WTC11 (cell line): ENCODE measurements around the gene GPX2. TPM values are rescaled to one million over a fixed set of nuclear protein-coding genes. Genes with fewer than 3 reads are reported as not detected.
A peak's percentile ranks its signal among the peaks of the same experiment; 100 is the strongest.

ENCODE experiments used
- ATAC-seq: fragments of 200-7000 bp; cut with Tn5 transposase; 2 replicates; pipeline ENCODE4 v1.10.0; 2021; ENCODE audit warnings: mild to moderate bottlenecking, moderate library complexity
- CTCF ChIA-PET: fragments of 300-600 bp; sonication (Branson Sonifier 250); formaldehyde crosslinking; loops from one replicate; lab custom pipeline; 2021; ENCODE audit warnings: antibody characterized with exemption; lab: Charles Lee
- POLR2A ChIA-PET: fragments of 350-600 bp; sonication (Branson Sonifier 250); formaldehyde crosslinking; loops from one replicate; lab custom pipeline; 2021; ENCODE audit warnings: antibody characterized with exemption; lab: Charles Lee
- DNase-seq: peaks from one replicate; pipeline ENCODE4 v3.0.0; 2021; ENCODE audit warnings: low spot score
- H3K27ac Mint-ChIP-seq: 2 replicates; pipeline ENCODE4 v1.8.0; 2021; ENCODE audit warnings: mixed read lengths
- H3K27me3 Mint-ChIP-seq: 2 replicates; pipeline ENCODE4 v1.8.0; 2021; ENCODE audit warnings: low read depth, mild to moderate bottlenecking, moderate library complexity, mixed read lengths
- H3K36me3 Mint-ChIP-seq: 2 replicates; pipeline ENCODE4 v1.8.0; 2021; ENCODE audit warnings: mixed read lengths
- H3K4me1 Mint-ChIP-seq: 2 replicates; pipeline ENCODE4 v1.8.0; 2022; ENCODE audit warnings: mixed read lengths
- H3K4me3 Mint-ChIP-seq: 2 replicates; pipeline ENCODE4 v1.8.0; 2021; ENCODE audit warnings: mild to moderate bottlenecking, moderate library complexity, mixed read lengths
- H3K9me3 Mint-ChIP-seq: 2 replicates; pipeline ENCODE4 v1.8.0; 2021; ENCODE audit warnings: mixed read lengths
- ETV6 ChIP-seq: sonication (generic); formaldehyde crosslinking; IDR thresholded peaks from 2 replicates; pipeline ENCODE4 v1.8.1; 2022; ENCODE audit warnings: mild to moderate bottlenecking, missing genetic modification reagents
- JAZF1 ChIP-seq: fragments of 250-450 bp; sonication (Bioruptor Pico); IDR thresholded peaks from 2 replicates; pipeline ENCODE4 v1.9.0; 2021; ENCODE audit warnings: moderate library complexity, mild to moderate bottlenecking, inconsistent platforms
- JUN ChIP-seq: sonication (generic); formaldehyde crosslinking; IDR thresholded peaks from 2 replicates; pipeline ENCODE4 v1.8.0; 2023; ENCODE audit warnings: mild to moderate bottlenecking, missing genetic modification reagents
- NR3C1 ChIP-seq: sonication (generic); formaldehyde crosslinking; conservative IDR thresholded peaks from 2 replicates; pipeline ENCODE4 v1.8.1; 2023; ENCODE audit warnings: low read depth, mild to moderate bottlenecking, missing genetic modification reagents
- OVOL2 ChIP-seq: fragments of 250-450 bp; sonication (Bioruptor Pico); IDR thresholded peaks from 2 replicates; pipeline ENCODE4 v1.9.0; 2021; ENCODE audit warnings: mild to moderate bottlenecking, borderline replicate concordance
- PRRX2 ChIP-seq: fragments of 250-450 bp; sonication (Bioruptor Pico); IDR thresholded peaks from 2 replicates; pipeline ENCODE4 v1.8.0; 2021; ENCODE audit warnings: mild to moderate bottlenecking
- RORB ChIP-seq: fragments of 250-450 bp; sonication (Bioruptor Pico); IDR thresholded peaks from 2 replicates; pipeline ENCODE4 v1.9.0; 2021; ENCODE audit warnings: mild to moderate bottlenecking
- SMAD4 ChIP-seq: sonication (generic); formaldehyde crosslinking; IDR thresholded peaks from 2 replicates; pipeline ENCODE4 v1.8.0; 2022; ENCODE audit warnings: mild to moderate bottlenecking, missing genetic modification reagents
- ZNF121 ChIP-seq: sonication (generic); formaldehyde crosslinking; IDR thresholded peaks from 2 replicates; pipeline ENCODE4 v1.8.0; 2023; ENCODE audit warnings: missing genetic modification reagents
- ZNF396 ChIP-seq: fragments of 250-450 bp; sonication (Bioruptor Pico); IDR thresholded peaks from 2 replicates; pipeline ENCODE4 v1.8.0; 2021; ENCODE audit warnings: mild to moderate bottlenecking, moderate library complexity, borderline replicate concordance
- ZNF671 ChIP-seq: fragments of 250-450 bp; sonication (Bioruptor Pico); IDR thresholded peaks from 2 replicates; pipeline ENCODE4 v1.8.0; 2021; ENCODE audit warnings: mild to moderate bottlenecking
- total RNA-seq: library from RNA; stranded (reverse); gene quantifications from 3 replicates; pipeline ENCODE4 v1.2.3, GENCODE V29; 2021
- TF ChIP-seq, protein P1 (sequence below): sonication (generic); formaldehyde crosslinking; IDR thresholded peaks from 2 replicates; pipeline ENCODE4 v1.8.1; 2022; ENCODE audit warnings: mild to moderate bottlenecking, missing genetic modification reagents, moderate library complexity, borderline replicate concordance
- TF ChIP-seq, protein P2 (sequence below): sonication (generic); formaldehyde crosslinking; IDR thresholded peaks from 2 replicates; pipeline ENCODE4 v1.8.0; 2022; ENCODE audit warnings: mild to moderate bottlenecking, missing genetic modification reagents
- TF ChIP-seq, protein P3 (sequence below): sonication (generic); formaldehyde crosslinking; conservative IDR thresholded peaks from 2 replicates; pipeline ENCODE4 v1.8.1; 2022; ENCODE audit warnings: mild to moderate bottlenecking, missing genetic modification reagents
- TF ChIP-seq, protein P4 (sequence below): sonication (generic); formaldehyde crosslinking; IDR thresholded peaks from 2 replicates; pipeline ENCODE4 v1.8.0; 2022; ENCODE audit warnings: missing genetic modification reagents
- TF ChIP-seq, protein P5 (sequence below): sonication (generic); formaldehyde crosslinking; IDR thresholded peaks from 2 replicates; pipeline ENCODE4 v1.8.0; 2022; ENCODE audit warnings: mild to moderate bottlenecking, missing genetic modification reagents
- TF ChIP-seq, protein P6 (sequence below): sonication (generic); formaldehyde crosslinking; IDR thresholded peaks from 2 replicates; pipeline ENCODE4 v1.8.1; 2023; ENCODE audit warnings: mild to moderate bottlenecking, missing genetic modification reagents, moderate library complexity
- TF ChIP-seq, protein P7 (sequence below): sonication (generic); formaldehyde crosslinking; IDR thresholded peaks from 2 replicates; pipeline ENCODE4 v1.8.0; 2022; ENCODE audit warnings: mild to moderate bottlenecking, missing genetic modification reagents
- TF ChIP-seq, protein P8 (sequence below): fragments of 250-450 bp; sonication (Bioruptor Pico); IDR thresholded peaks from 2 replicates; pipeline ENCODE4 v2.1.2; 2022; ENCODE audit warnings: mild to moderate bottlenecking, moderate library complexity

The GPX2 gene
- total RNA-seq, 1 experiment from 2014 or later: 1.5 TPM

DNA sequence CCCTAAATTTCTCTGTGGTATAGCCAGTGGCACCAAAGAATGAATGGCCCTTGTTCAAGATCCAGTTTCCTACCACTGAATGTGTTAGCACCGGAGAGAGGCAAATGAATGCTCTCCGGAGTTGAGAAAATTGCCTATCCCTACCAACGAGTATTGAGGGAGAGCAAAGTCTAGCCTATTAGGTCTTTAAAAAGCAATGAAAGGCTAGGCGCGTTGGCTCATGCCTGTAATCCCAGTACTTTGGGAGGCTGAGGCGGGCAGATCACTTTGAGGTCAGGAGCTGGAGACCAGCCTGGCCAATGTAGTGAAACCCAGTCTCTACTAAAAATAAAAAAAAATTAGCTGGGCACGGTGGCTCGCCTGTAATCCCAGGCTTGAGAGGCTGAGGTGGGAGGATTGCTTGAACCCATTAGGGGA lies 30.5 kb upstream of the GPX2 start:
- POLR2A ChIA-PET: no interaction called here
- H3K4me1 Mint-ChIP-seq: peaks cover 71% of the 10 kb centered on the region
- H3K27ac Mint-ChIP-seq: no peak overlapping the region
- peaks cover 6% of the 10 kb centered on the region for H3K36me3 Mint-ChIP-seq
- H3K4me3 Mint-ChIP-seq: peak overlapping the region; percentile 78
- TF ChIP-seq ZNF121 (CRISPR knock-in tag): 0 out of 2 replicates have a peak, but pooled peaks have one; percentile 51
- TF ChIP-seq, protein P1, sequence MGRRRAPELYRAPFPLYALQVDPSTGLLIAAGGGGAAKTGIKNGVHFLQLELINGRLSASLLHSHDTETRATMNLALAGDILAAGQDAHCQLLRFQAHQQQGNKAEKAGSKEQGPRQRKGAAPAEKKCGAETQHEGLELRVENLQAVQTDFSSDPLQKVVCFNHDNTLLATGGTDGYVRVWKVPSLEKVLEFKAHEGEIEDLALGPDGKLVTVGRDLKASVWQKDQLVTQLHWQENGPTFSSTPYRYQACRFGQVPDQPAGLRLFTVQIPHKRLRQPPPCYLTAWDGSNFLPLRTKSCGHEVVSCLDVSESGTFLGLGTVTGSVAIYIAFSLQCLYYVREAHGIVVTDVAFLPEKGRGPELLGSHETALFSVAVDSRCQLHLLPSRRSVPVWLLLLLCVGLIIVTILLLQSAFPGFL (CRISPR knock-in tag): no peak
- TF ChIP-seq, all 79 proteins: peak for 1
- no peak for ATAC-seq
- DNase-seq: no peak
- no peaks in the 10 kb centered on the region for H3K9me3 Mint-ChIP-seq
- CTCF ChIA-PET: interaction anchor here (1.6 to 4.2 kb wide), 4 partner anchors 10 to 62 kb away, joined by 5 to 26 read pairs (median 11); no protein-coding TSS in a partner anchor
- H3K27me3 Mint-ChIP-seq: peaks cover 5% of the 10 kb centered on the region

DNA sequence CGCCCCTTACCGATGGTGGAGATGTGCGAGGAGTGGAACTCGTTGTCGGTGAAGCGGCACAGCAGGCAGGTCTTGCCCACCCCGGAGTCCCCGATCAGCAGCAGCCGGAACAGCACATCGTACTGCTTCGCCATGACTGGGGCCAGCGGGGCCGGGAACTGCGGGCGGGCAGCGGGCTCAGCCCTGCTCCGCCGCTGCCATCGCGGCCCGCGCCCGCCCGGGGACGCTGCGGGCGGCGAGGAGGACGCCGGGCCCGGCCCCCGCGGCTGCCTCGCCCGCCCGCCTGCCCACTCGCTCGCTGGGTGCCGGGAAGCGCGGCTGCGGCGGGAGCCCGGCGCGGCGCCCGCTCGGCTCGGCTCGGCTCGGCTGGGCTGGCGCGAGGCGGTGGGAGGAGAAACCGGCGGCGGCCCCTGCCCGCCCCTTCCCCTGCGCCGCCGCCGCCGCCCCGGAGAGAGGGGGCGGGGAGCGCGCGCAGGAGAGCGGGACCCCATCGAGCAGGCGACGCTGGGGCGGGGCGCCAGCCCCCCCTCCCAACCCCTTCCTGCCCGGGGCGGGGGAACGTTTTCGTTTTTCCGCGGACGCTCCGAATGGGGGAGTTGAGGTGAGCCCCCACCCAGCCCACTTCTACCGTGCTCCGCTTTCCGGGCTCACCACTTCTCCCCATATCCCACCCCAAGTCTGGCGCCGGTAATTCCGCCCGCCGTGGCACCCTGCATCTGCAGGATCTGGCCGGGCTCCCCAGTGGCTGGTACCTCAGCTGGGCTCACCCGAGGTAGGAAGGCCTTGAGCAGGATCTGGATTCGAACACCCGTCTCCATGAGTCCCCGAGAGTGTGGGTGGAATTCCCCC lies 29.6 kb upstream of the GPX2 start, which contains the start of gene RAB15:
TSS of gene RAB15 (minus strand) at position 394 of the 849 bp plus-strand sequence. CDS start at position 134, 260 bp downstream.
- H3K27ac Mint-ChIP-seq: no peak within 1 kb of the TSS
- no peaks in the 10 kb centered on the region; the same call in 1 of the 2 replicates for H3K27me3 Mint-ChIP-seq
- H3K9me3 Mint-ChIP-seq: no peaks in the 10 kb centered on the region
- POLR2A ChIA-PET: no interaction called here
- DNase-seq: peak; percentile 43
- peaks cover 13% of the 10 kb centered on the region for H3K36me3 Mint-ChIP-seq
- CTCF ChIA-PET: interaction anchor here (0.8 to 4.2 kb wide), 3 partner anchors 11 to 80 kb away, joined by 3 to 26 read pairs (median 11); no protein-coding TSS in a partner anchor
- peaks cover 72% of the 10 kb centered on the region for H3K4me1 Mint-ChIP-seq
- peak; percentile 62 for ATAC-seq
- peak within 1 kb of the TSS; percentile 78 for H3K4me3 Mint-ChIP-seq
- TF ChIP-seq PRRX2 (CRISPR knock-in tag) (no peak), ETV6 (0 out of 2 replicates have a peak, but pooled peaks have one; percentile 27), ZNF121 (CRISPR knock-in tag) (no peak), NR3C1 (CRISPR knock-in tag) (no peak)
- TF ChIP-seq, protein P2, sequence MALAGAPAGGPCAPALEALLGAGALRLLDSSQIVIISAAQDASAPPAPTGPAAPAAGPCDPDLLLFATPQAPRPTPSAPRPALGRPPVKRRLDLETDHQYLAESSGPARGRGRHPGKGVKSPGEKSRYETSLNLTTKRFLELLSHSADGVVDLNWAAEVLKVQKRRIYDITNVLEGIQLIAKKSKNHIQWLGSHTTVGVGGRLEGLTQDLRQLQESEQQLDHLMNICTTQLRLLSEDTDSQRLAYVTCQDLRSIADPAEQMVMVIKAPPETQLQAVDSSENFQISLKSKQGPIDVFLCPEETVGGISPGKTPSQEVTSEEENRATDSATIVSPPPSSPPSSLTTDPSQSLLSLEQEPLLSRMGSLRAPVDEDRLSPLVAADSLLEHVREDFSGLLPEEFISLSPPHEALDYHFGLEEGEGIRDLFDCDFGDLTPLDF (CRISPR knock-in tag): no peak
- TF ChIP-seq, protein P3, sequence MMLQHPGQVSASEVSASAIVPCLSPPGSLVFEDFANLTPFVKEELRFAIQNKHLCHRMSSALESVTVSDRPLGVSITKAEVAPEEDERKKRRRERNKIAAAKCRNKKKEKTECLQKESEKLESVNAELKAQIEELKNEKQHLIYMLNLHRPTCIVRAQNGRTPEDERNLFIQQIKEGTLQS: no peak
- TF ChIP-seq, protein P4, sequence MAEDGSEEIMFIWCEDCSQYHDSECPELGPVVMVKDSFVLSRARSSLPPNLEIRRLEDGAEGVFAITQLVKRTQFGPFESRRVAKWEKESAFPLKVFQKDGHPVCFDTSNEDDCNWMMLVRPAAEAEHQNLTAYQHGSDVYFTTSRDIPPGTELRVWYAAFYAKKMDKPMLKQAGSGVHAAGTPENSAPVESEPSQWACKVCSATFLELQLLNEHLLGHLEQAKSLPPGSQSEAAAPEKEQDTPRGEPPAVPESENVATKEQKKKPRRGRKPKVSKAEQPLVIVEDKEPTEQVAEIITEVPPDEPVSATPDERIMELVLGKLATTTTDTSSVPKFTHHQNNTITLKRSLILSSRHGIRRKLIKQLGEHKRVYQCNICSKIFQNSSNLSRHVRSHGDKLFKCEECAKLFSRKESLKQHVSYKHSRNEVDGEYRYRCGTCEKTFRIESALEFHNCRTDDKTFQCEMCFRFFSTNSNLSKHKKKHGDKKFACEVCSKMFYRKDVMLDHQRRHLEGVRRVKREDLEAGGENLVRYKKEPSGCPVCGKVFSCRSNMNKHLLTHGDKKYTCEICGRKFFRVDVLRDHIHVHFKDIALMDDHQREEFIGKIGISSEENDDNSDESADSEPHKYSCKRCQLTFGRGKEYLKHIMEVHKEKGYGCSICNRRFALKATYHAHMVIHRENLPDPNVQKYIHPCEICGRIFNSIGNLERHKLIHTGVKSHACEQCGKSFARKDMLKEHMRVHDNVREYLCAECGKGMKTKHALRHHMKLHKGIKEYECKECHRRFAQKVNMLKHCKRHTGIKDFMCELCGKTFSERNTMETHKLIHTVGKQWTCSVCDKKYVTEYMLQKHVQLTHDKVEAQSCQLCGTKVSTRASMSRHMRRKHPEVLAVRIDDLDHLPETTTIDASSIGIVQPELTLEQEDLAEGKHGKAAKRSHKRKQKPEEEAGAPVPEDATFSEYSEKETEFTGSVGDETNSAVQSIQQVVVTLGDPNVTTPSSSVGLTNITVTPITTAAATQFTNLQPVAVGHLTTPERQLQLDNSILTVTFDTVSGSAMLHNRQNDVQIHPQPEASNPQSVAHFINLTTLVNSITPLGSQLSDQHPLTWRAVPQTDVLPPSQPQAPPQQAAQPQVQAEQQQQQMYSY (CRISPR knock-in tag): no peak
- TF ChIP-seq, protein P5, sequence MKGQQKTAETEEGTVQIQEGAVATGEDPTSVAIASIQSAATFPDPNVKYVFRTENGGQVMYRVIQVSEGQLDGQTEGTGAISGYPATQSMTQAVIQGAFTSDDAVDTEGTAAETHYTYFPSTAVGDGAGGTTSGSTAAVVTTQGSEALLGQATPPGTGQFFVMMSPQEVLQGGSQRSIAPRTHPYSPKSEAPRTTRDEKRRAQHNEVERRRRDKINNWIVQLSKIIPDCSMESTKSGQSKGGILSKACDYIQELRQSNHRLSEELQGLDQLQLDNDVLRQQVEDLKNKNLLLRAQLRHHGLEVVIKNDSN (CRISPR knock-in tag): no peak

DNA sequence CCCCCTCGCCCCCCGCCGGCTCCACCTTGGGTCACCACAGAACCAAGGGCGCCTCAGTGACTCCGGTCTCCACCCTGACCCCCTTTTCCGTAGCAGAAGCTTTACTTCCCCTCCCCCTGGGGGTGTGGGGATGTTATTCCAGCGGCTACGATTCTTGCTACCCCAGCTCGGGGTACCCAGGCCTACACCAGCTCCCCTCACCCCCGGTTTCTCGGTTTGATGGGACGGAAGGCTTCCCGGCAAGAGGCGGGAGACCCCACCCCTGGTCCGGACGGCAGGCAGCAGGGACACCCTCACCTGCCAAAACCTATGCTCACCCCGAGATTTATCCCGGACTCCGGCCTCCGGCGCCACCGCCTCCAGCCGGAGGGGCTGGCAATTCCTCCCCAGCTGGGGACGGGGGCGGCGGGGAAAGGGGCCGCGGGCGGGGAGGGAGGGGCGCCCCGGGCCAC lies 29.0 kb upstream of the GPX2 start:
- H3K9me3 Mint-ChIP-seq: no peaks in the 10 kb centered on the region
- H3K4me3 Mint-ChIP-seq: peak overlapping the region; percentile 73
- H3K4me1 Mint-ChIP-seq: peaks cover 72% of the 10 kb centered on the region
- ChIA-PET CTCF (interaction anchor here (0.7 to 4.2 kb wide), 5 partner anchors 11 to 79 kb away, joined by 3 to 26 read pairs (median 10); partner anchors contain the start of gene FNTB), POLR2A (no interaction called here)
- no peak for DNase-seq
- no peaks in the 10 kb centered on the region; the same call in 1 of the 2 replicates for H3K27me3 Mint-ChIP-seq
- peaks cover 15% of the 10 kb centered on the region for H3K36me3 Mint-ChIP-seq
- no peak overlapping the region for H3K27ac Mint-ChIP-seq
- no peak; the same call in 1 of the 2 replicates for ATAC-seq
- TF ChIP-seq RORB (CRISPR knock-in tag) (no peak), OVOL2 (no peak), JAZF1 (CRISPR knock-in tag) (no peak), ZNF671 (CRISPR knock-in tag) (no peak), SMAD4 (CRISPR knock-in tag) (no peak), JUN (CRISPR knock-in tag) (no peak), ZNF396 (CRISPR knock-in tag) (no peak)
- TF ChIP-seq, protein P6, sequence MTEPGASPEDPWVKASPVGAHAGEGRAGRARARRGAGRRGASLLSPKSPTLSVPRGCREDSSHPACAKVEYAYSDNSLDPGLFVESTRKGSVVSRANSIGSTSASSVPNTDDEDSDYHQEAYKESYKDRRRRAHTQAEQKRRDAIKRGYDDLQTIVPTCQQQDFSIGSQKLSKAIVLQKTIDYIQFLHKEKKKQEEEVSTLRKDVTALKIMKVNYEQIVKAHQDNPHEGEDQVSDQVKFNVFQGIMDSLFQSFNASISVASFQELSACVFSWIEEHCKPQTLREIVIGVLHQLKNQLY (CRISPR knock-in tag): no peak
- TF ChIP-seq, protein P7, sequence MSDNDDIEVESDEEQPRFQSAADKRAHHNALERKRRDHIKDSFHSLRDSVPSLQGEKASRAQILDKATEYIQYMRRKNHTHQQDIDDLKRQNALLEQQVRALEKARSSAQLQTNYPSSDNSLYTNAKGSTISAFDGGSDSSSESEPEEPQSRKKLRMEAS (CRISPR knock-in tag): no peak
- TF ChIP-seq, protein P8, sequence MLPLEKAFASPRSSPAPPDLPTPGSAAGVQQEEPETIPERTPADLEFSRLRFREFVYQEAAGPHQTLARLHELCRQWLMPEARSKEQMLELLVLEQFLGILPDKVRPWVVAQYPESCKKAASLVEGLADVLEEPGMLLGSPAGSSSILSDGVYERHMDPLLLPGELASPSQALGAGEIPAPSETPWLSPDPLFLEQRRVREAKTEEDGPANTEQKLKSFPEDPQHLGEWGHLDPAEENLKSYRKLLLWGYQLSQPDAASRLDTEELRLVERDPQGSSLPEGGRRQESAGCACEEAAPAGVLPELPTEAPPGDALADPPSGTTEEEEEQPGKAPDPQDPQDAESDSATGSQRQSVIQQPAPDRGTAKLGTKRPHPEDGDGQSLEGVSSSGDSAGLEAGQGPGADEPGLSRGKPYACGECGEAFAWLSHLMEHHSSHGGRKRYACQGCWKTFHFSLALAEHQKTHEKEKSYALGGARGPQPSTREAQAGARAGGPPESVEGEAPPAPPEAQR: no peak
